ENCODE results near the gene NXF1. TPM values are rescaled to one million over a fixed set of nuclear protein-coding genes. Genes with fewer than 3 reads are reported as not detected.
"Not testable (repeated sequence)": the region's sequence is repeated elsewhere in the genome, so short reads cannot be mapped to it uniquely, and the experiment has no call there.

The NXF1 gene
- total RNA-seq, 1 experiment from 2014 or later: 47.6 TPM

- intact Hi-C loops (cut with micrococcal nuclease): loop anchor here (1.0 kb wide), 2 partner anchors 16 kb away; partner anchors contain the start of gene ZBTB3
- Mint-ChIP-seq H3K27ac (ENCODE audit: low read depth, unreplicated experiment) (peak overlapping the region; percentile 95), H3K36me3 (ENCODE audit: insufficient read depth, unreplicated experiment) (peaks cover 29% of the 10 kb centered on the region), H3K4me3 (ENCODE audit: unreplicated experiment) (peak overlapping the region; percentile 98), H3K27me3 (ENCODE audit: insufficient read depth, unreplicated experiment) (no peaks in the 10 kb centered on the region), H3K9me3 (ENCODE audit: unreplicated experiment) (no peaks in the 10 kb centered on the region), H3K4me1 (ENCODE audit: insufficient read depth, unreplicated experiment) (peaks cover 5% of the 10 kb centered on the region)
- DNase-seq (ENCODE audit: unreplicated experiment): no peak
- no TSS peak for BruUV-seq (replicated peaks)
- no peak for TF ChIP-seq CTCF (IDR thresholded peaks at IDR 0.05; ENCODE audit: unreplicated experiment)
- ChIA-PET POLR2A (interaction anchor here (0.6 to 8.5 kb wide), 28 partner anchors 9 to 1409 kb away, joined by 3 to 84 read pairs (median 4); partner anchors contain the start of genes C11orf98, CSKMT, HNRNPUL2 and INTS5), CTCF (interaction anchor here (0.6 to 2.6 kb wide), 6 partner anchors 9 to 23 kb away, joined by 3 to 27 read pairs (median 5); partner anchors contain the start of genes POLR2G, TMEM179B and ZBTB3)
Observed at GRCh38 chr11:62770778-62771143, 34.5 kb downstream of the NXF1 start.

- CTCF ChIA-PET: interaction anchor here (0.6 to 1.6 kb wide), 4 partner anchors 10 to 95 kb away, joined by 3 to 8 read pairs (median 4); no protein-coding TSS in a partner anchor
- H3K9me3 Mint-ChIP-seq (ENCODE audit: unreplicated experiment); DNase-seq (ENCODE audit: unreplicated experiment); intact Hi-C loops (cut with micrococcal nuclease); H3K27me3 Mint-ChIP-seq (ENCODE audit: insufficient read depth, unreplicated experiment); BruUV-seq (replicated peaks): not testable (repeated sequence)
- Mint-ChIP-seq H3K4me1 (ENCODE audit: insufficient read depth, unreplicated experiment) (peaks cover 14% of the 10 kb centered on the region), H3K4me3 (ENCODE audit: unreplicated experiment) (peak overlapping the region; percentile 83), H3K36me3 (ENCODE audit: insufficient read depth, unreplicated experiment) (peaks cover 20% of the 10 kb centered on the region), H3K27ac (ENCODE audit: low read depth, unreplicated experiment) (peak overlapping the region; percentile 75)
- POLR2A ChIA-PET: interaction anchor here (0.6 to 4.5 kb wide), 25 partner anchors 7 to 379 kb away, joined by 3 to 49 read pairs (median 7); partner anchors contain the start of genes C11orf98, CSKMT, HNRNPUL2 and NXF1
Observed at GRCh38 chr11:62760867-62761227, 44.4 kb downstream of the NXF1 start.

- Mint-ChIP-seq H3K4me3 (ENCODE audit: unreplicated experiment) (no peak overlapping the region), H3K27ac (ENCODE audit: low read depth, unreplicated experiment) (no peak overlapping the region), H3K9me3 (ENCODE audit: unreplicated experiment) (no peaks in the 10 kb centered on the region), H3K4me1 (ENCODE audit: insufficient read depth, unreplicated experiment) (peaks cover 14% of the 10 kb centered on the region), H3K36me3 (ENCODE audit: insufficient read depth, unreplicated experiment) (peaks cover 9% of the 10 kb centered on the region), H3K27me3 (ENCODE audit: insufficient read depth, unreplicated experiment) (no peaks in the 10 kb centered on the region)
- no TSS peak for BruUV-seq (replicated peaks)
- no peak for DNase-seq (ENCODE audit: unreplicated experiment)
- no peak for TF ChIP-seq CTCF (IDR thresholded peaks at IDR 0.05; ENCODE audit: unreplicated experiment)
- POLR2A ChIA-PET: interaction anchor here (1.1 to 1.6 kb wide), 6 partner anchors 10 to 122 kb away, joined by 3 to 4 read pairs (median 4); partner anchors contain the start of genes HNRNPUL2, SLC3A2, TAF6L and TMEM179B
- CTCF ChIA-PET: interaction anchor here (0.6 to 1.9 kb wide), 3 partner anchors 13 to 77 kb away, joined by 3 to 10 read pairs (median 3); partner anchors contain the start of gene TAF6L
- intact Hi-C loops (cut with micrococcal nuclease): no loop called here
Observed at GRCh38 chr11:62757846-62758788, 47.1 kb downstream of the NXF1 start.

GRCh38 chr11:62755086-62755615 lies 50.1 kb downstream of the NXF1 start:
- H3K4me3 Mint-ChIP-seq (ENCODE audit: unreplicated experiment): peak overlapping the region; percentile 98

More at GRCh38 chr11:62755086-62755615, 50.1 kb downstream of the NXF1 start:
- ChIA-PET POLR2A (interaction anchor here (0.6 to 6.7 kb wide), 9 partner anchors 8 to 626 kb away, joined by 3 to 127 read pairs (median 14); partner anchors contain the start of genes HNRNPUL2, NXF1, POLR2G and STX5), CTCF (interaction anchor here (0.7 kb wide), 1 partner anchor 31 kb away, joined by 3 read pairs; no protein-coding TSS in a partner anchor)
- TF ChIP-seq CTCF (IDR thresholded peaks at IDR 0.05; ENCODE audit: unreplicated experiment): no peak
- Mint-ChIP-seq H3K27me3 (ENCODE audit: insufficient read depth, unreplicated experiment) (no peaks in the 10 kb centered on the region), H3K36me3 (ENCODE audit: insufficient read depth, unreplicated experiment) (peaks cover 12% of the 10 kb centered on the region), H3K27ac (ENCODE audit: low read depth, unreplicated experiment) (no peak overlapping the region), H3K4me1 (ENCODE audit: insufficient read depth, unreplicated experiment) (no peaks in the 10 kb centered on the region), H3K9me3 (ENCODE audit: unreplicated experiment) (no peaks in the 10 kb centered on the region)
- intact Hi-C loops (cut with micrococcal nuclease): no loop called here
- BruUV-seq (replicated peaks): no TSS peak
- no peak for DNase-seq (ENCODE audit: unreplicated experiment)

Data from MCF 10A (cell line).